Measurements from ENCODE around the gene ZNF648. TPM values are rescaled to one million over a fixed set of nuclear protein-coding genes. Genes with fewer than 3 reads are reported as not detected.

ZNF648 gene
- total and polyA plus RNA-seq, 2 of the 4 experiments (the other 2 are of a cell fraction): not detected

GRCh38 chr1:182098301-182098700 lies 36.8 kb upstream of the ZNF648 start:
- H3K36me3 ChIP-seq (ENCODE audit: control insufficient read depth, insufficient read depth, low read length): no peaks in the 10 kb centered on the region
- H2AK9ac ChIP-seq (replicated peaks; ENCODE audit: low read depth, low read length, poor library complexity): no peak overlapping the region
- ChIA-PET CTCF (no interaction called here), POLR2A (ENCODE audit: unreplicated experiment) (no interaction called here)
- H4K20me1 ChIP-seq (ENCODE audit: insufficient read depth, low read length): no peaks in the 10 kb centered on the region
- no peak overlapping the region for H3K4ac ChIP-seq (ENCODE audit: low read depth, low read length)
- H3K14ac ChIP-seq (replicated peaks; ENCODE audit: low read depth, low read length): no peak overlapping the region
- no peak overlapping the region for H4K91ac ChIP-seq (ENCODE audit: insufficient read depth, low read depth, low read length)
- H3K56ac ChIP-seq (ENCODE audit: extremely low read depth, insufficient read depth, low read length): no peak overlapping the region
- no peak overlapping the region for H4K8ac ChIP-seq (ENCODE audit: low read depth in 2 of 2, low read length in 2 of 2)
- DNase-seq (no peak), ATAC-seq (ENCODE audit: low read depth) (no peak)
- H3K9me1 ChIP-seq (ENCODE audit: insufficient read depth, low read length): no peaks in the 10 kb centered on the region
- no peak overlapping the region for H3K9ac ChIP-seq (ENCODE audit: low read depth, low read length)
- intact Hi-C loops (cut with micrococcal nuclease): no loop called here
- TF ChIP-seq SMC3 (IDR thresholded peaks at IDR 0.05; ENCODE audit: low read depth, low read length) (no peak), MAFK (IDR thresholded peaks at IDR 0.05; ENCODE audit: low read depth, low read length) (no peak), USF2 (IDR thresholded peaks at IDR 0.05; ENCODE audit: low read depth, low read length) (no peak), MXI1 (IDR thresholded peaks at IDR 0.05; ENCODE audit: borderline replicate concordance, low read depth, low read length) (no peak), CEBPB (IDR thresholded peaks at IDR 0.05; ENCODE audit: low read depth, low read length) (no peak), FOS (IDR thresholded peaks at IDR 0.05; ENCODE audit: low read depth, low read length) (no peak), CHD1 (IDR thresholded peaks at IDR 0.05; ENCODE audit: low read depth, low read length) (no peak), RFX5 (IDR thresholded peaks at IDR 0.05; ENCODE audit: low read depth, low read length) (no peak)
- TF ChIP-seq, protein P1, sequence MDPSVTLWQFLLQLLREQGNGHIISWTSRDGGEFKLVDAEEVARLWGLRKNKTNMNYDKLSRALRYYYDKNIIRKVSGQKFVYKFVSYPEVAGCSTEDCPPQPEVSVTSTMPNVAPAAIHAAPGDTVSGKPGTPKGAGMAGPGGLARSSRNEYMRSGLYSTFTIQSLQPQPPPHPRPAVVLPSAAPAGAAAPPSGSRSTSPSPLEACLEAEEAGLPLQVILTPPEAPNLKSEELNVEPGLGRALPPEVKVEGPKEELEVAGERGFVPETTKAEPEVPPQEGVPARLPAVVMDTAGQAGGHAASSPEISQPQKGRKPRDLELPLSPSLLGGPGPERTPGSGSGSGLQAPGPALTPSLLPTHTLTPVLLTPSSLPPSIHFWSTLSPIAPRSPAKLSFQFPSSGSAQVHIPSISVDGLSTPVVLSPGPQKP (IDR thresholded peaks at IDR 0.05; ENCODE audit: borderline replicate concordance, low read depth, low read length): no peak
- no peak overlapping the region for H2AK5ac ChIP-seq (ENCODE audit: low read depth, low read length)
- H3K18ac ChIP-seq (ENCODE audit: low read depth, low read length): no peak overlapping the region
- no peaks in the 10 kb centered on the region for H3K27me3 ChIP-seq (ENCODE audit: control insufficient read depth, insufficient read depth, low read length)
- H3K4me2 ChIP-seq (ENCODE audit: low read depth, low read length): no peak overlapping the region
- H2BK5ac ChIP-seq (ENCODE audit: low read depth, low read length, poor library complexity, severe bottlenecking): no peak overlapping the region
- H3K9me3 ChIP-seq (ENCODE audit: control insufficient read depth, insufficient read depth, low read length): no peaks in the 10 kb centered on the region
- no peak overlapping the region for H2AFZ ChIP-seq (replicated peaks; ENCODE audit: low read length, poor library complexity)
- H4K5ac ChIP-seq (ENCODE audit: low read depth, low read length): no peak overlapping the region
- H3K27ac ChIP-seq (ENCODE audit: insufficient read depth, low read length): no peak overlapping the region
- H3K4me3 ChIP-seq (ENCODE audit: insufficient read depth, low read depth, low read length): no peak overlapping the region
- H3K4me1 ChIP-seq (ENCODE audit: control insufficient read depth, insufficient read depth, low read length): no peaks in the 10 kb centered on the region
- H3K79me1 ChIP-seq (ENCODE audit: low read depth in 1 of 2, low read length in 2 of 2): no peaks in the 10 kb centered on the region
- no CpG with 5 or more reads among the region's 4 CpGs for WGBS, 2 experiments (ENCODE audit: extremely low coverage in 2 of 2, insufficient read length in 1 of 2)
- no peak overlapping the region for H2BK120ac ChIP-seq (ENCODE audit: low read depth, low read length)
- no peak overlapping the region for H3K23ac ChIP-seq (ENCODE audit: low read depth, low read length)
- no TSS peak for BruUV-seq (replicated peaks)
- H2BK15ac ChIP-seq (ENCODE audit: low read depth, low read length): no peak overlapping the region
- dilution Hi-C loops (cut with HindIII; ENCODE audit: low sequenced_read_pairs, unreplicated experiment): no loop called here
- in situ Hi-C loops (cut with MboI; ENCODE audit: low sequenced_read_pairs): loop anchor here (25.0 kb wide), 1 partner anchor 689 kb away; the partner anchor contains the start of gene NPL
- no peak overlapping the region for H2BK20ac ChIP-seq (ENCODE audit: low read depth, low read length)
